GM15510 (cell line): ENCODE data around the gene METTL21C.

Experiments
- POLR2A ChIP-seq: IDR thresholded peaks from 3 replicates; pipeline ENCODE4 v1.6.1; 2011; ENCODE audit warnings: borderline replicate concordance; ENCODE audit not compliant: insufficient read length; ENCODE audit errors: extremely low read depth

The METTL21C gene

GRCh38 chr13:102702965-102703725, 8.3 kb upstream of the METTL21C start:
- TF ChIP-seq POLR2A, result no peak

- no peak for TF ChIP-seq POLR2A
These were observed 6.5 kb upstream of the METTL21C start for GRCh38 chr13:102701331-102701730.

- TF ChIP-seq POLR2A, result no peak
These were observed 5.5 kb upstream of the METTL21C start for GRCh38 chr13:102700088-102701031.

- TF ChIP-seq POLR2A, result no peak
These were observed 4.7 kb upstream of the METTL21C start for GRCh38 chr13:102699504-102699903.

GRCh38 chr13:102698649-102698980, 3.8 kb upstream of the METTL21C start:
- TF ChIP-seq POLR2A, result no peak

- TF ChIP-seq POLR2A, result no peak
These were observed 3.2 kb upstream of the METTL21C start for GRCh38 chr13:102697929-102698648.

GRCh38 chr13:102697264-102697663, 2.4 kb upstream of the METTL21C start:
- no peak for TF ChIP-seq POLR2A

GRCh38 chr13:102696465-102696864, 1.6 kb upstream of the METTL21C start:
- TF ChIP-seq POLR2A, result no peak

GRCh38 chr13:102693776-102694175, 1.1 kb downstream of the METTL21C start:
- TF ChIP-seq POLR2A, result no peak

- no peak for TF ChIP-seq POLR2A
These were observed 1.6 kb downstream of the METTL21C start for GRCh38 chr13:102693250-102693649.

GRCh38 chr13:102692491-102692826, 2.4 kb downstream of the METTL21C start:
- TF ChIP-seq POLR2A, result no peak

- no peak for TF ChIP-seq POLR2A
These were observed 4.0 kb downstream of the METTL21C start for GRCh38 chr13:102690883-102691282.

GRCh38 chr13:102688306-102688973, 6.4 kb downstream of the METTL21C start:
- TF ChIP-seq POLR2A, result no peak

- TF ChIP-seq POLR2A, result no peak
These were observed 7.3 kb downstream of the METTL21C start for GRCh38 chr13:102687520-102687919.

- no peak for TF ChIP-seq POLR2A
These were observed 8.8 kb downstream of the METTL21C start for GRCh38 chr13:102686024-102686423.
